ENCODE results near the gene ZC3H7B.
"Not testable (repeated sequence)": the region's sequence is repeated elsewhere in the genome, so short reads cannot be mapped to it uniquely, and the experiment has no call there.

Gene ZC3H7B

DNA sequence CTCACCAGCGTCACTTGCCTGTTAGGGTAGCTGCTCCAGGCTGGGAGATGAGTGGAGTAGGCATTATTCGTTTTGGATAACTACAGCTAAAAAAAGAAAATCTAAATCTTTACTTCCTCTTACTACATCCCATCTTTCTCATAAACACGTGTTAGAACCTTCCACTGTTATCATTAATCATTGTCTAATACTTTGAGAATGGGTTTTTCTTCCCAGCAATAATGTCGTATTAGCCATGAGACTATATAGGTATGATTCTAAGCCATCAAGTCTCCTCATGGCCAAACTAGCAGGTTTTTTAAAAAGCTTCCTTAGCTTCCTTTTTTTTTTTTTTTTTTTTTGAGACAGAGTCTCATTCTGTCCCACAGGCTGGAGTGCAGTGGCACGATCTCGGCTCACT, 76.5 kb downstream of the ZC3H7B start:
- FAIRE-seq (no peak), DNase-seq (ENCODE audit: low spot score) (no peak)

DNA sequence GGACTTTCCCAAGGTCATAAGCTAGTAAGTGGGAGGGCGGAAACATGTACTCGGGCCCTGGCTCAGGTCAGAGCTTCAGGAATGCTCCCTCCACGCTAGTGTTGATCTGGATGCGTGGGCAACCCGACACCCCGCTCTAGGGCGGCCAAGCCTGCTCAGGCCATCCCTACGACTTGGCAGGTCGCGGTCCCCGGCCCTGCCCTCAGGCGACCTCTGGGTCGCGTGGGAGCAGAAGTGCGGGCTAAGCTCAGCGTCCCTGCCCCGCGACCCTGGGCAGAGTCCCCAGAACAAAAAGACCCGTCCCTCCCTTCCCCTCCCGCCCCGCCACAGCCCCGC, 79.6 kb downstream of the ZC3H7B start:
- FAIRE-seq = peak; percentile 5
- DNase-seq (ENCODE audit: low spot score) = peak; percentile 77

DNA sequence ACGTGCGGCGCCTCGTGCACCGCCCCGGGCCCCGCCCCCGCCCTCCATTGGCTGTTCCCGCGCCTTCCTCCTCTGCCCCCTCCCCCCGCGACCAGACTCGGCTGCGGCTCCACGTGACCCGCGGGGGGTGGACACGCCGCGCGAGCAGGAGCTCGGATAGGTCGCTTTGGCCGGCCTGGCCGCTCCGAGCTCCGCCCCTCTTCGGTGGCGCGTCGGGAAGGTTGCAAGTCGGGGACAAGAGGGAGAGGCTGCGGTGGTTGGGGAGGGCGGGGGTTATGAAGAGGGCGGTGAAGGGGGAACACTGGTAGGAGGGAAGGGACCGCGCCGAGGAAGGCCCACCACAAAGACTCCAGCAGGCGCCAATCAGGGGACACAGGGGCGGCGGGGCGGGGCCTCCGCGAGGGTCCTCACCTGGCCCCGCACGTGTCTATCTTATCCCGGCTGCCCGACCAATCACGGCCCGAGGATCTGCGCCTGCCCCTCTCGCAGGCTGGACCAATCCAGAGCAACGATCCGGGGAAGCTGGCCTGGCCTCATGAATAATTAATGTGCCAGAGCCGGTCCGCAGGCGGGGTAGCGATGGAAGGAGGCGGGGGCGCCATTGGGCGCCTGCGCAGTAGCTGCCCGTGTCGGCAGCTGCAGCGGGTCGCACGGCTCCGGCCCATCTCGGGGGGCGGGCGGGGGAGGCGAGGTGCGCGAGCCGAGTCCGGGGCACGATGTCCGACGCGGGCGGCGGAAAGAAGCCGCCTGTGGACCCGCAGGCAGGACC, 80.2 kb downstream of the ZC3H7B start, which contains the start of gene TEF:
Gene TEF (plus strand): TSS at position 614 of the 769 bp plus-strand sequence. CDS start 103 bp downstream, at position 717.
- peak; percentile 100 for DNase-seq (ENCODE audit: low spot score)
- FAIRE-seq = peak; percentile 96

DNA sequence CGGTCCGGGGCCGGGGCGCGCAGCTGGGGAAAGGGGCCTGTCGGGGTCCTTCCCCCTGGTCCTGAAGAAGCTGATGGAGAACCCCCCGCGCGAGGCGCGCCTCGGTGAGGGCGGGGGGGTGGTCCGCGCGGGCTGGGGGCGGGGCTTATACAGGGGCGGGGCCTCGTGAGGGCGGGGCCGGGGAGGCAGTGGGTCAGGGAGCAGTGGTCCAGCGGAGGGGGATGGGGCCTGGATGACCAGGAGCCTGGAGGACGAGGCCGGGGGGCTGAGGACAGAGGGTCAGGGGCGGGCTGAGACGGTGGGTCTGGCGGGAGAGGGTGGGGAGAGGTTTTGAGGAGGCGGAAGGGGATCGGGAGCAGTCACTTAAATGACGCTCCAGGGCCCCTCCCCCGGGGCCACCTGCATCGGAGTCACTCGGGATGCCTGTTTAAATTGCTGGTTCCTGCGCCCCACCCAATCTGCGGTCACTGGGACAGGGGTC, 80.8 kb downstream of the ZC3H7B start:
- peak; percentile 93 for DNase-seq (ENCODE audit: low spot score)
- peak; percentile 42 for FAIRE-seq

DNA sequence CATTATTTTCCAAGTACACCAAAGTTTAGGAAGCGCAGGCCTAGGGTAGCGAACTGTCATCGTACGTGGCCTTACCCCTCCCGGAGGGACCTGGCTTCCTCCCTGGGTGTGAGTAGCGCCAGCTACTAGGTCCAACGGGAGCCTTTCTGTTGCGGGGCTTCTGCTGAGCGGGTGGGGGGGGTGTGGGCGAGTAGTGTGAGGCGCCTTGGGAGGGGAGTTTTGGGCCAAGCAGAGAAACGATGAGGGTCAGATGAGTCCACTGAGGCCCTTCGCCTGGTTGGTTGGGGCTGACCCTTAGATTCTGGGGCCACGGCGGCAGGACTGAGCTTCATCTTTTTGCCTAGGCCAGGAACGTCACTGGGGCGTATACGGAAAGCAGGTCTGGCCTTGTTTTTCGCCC, 81.3 kb downstream of the ZC3H7B start:
- FAIRE-seq = no peak
- DNase-seq (ENCODE audit: low spot score) = no peak

DNA sequence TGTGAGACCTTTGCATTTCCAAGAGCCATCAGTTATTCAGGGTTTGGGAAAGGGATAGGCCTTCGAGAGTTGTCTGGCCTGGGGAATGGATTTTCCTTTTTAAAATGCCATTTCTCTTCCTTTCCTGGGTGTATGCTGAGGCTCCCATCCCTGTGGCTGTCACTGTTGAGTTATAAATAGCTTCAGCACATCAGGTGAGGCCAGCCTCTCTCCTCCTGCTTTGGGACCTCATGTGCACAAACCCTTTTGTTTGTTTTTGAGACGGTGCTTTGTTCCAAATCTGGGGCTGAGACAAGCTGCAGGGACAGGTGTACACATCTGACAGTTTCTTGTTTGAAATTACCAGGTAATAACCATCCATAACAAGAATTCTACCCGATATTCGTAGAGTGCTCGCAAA, 81.8 kb downstream of the ZC3H7B start:
- no peak for DNase-seq (ENCODE audit: low spot score)
- FAIRE-seq = no peak

DNA sequence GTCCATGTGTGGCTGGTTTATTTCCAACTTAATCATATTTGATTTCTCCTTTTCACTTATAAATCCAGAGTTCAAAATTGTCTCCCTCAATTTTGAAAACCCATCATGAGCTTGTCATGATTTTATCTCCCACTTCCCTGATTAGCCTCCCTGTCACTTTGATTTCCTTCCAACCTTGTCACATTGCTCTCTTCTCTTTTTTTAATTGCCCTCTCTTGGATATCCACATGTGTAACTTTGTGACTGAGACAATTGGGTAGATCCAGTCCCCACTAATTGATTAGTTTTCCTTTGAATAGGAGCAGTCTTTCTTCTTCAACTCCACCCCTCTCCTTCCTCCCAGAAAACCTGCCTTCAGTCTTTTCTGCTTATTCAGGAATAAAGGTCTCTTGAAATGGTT, 82.8 kb downstream of the ZC3H7B start:
- FAIRE-seq (no peak), DNase-seq (ENCODE audit: low spot score) (no peak)

DNA sequence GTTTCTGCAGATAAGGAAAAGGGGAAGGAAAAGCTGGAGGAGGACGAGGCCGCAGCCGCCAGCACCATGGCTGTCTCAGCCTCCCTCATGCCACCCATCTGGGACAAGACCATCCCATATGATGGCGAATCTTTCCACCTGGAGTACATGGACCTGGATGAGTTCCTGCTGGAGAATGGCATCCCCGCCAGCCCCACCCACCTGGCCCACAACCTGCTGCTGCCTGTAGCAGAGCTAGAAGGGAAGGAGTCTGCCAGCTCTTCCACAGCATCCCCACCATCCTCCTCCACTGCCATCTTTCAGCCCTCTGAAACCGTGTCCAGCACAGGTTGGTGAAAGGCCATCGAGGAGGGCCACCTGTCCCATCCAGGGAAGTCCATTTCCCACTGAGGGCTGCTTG, 86.0 kb downstream of the ZC3H7B start:
- FAIRE-seq = no peak
- DNase-seq (ENCODE audit: low spot score) = no peak

DNA sequence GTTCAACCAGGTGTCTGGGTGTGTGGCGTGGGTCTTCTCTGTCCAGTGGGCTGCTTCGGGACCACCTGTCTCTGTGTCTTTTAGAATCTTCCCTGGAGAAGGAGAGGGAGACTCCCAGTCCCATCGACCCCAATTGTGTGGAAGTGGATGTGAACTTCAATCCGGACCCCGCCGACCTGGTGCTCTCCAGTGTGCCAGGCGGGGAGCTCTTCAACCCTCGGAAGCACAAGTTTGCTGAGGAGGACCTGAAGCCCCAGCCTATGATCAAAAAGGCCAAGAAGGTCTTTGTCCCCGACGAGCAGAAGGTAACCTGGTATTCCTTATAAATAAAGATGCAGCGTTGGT, 92.7 kb downstream of the ZC3H7B start:
- no peak for FAIRE-seq

DNA sequence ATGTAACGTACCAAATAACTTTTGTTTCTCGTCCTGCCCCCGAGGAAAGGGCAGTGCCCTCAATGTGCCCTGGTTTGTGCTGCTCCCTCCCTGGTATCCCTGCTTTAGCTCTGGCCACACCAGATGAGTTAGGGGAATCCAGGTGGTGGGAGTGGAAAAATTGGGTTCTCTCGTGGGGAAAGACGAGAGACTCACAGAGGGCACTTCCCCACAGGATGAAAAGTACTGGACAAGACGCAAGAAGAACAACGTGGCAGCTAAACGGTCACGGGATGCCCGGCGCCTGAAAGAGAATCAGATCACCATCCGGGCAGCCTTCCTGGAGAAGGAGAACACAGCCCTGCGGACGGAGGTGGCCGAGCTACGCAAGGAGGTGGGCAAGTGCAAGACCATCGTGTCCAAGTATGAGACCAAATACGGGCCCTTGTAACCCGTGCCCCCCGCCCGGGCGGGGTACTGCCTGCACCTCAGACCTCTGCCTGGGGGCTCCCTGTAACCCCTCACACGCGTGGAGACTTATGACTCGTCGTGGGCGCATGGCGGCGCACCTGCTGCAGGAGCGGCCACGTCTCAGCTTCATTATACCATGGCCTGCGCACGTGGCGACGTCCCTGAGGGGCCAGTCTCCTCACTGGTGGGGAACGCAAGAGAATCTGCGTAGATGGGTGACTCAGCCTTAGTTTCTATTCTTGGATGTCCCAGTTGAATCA, 94.4 kb downstream of the ZC3H7B start:
- FAIRE-seq (peak; percentile 23), DNase-seq (ENCODE audit: low spot score) (no peak)

More for the DNA sequence above, 92.7 kb downstream of the ZC3H7B start:
- no peak for DNase-seq (ENCODE audit: low spot score)

DNA sequence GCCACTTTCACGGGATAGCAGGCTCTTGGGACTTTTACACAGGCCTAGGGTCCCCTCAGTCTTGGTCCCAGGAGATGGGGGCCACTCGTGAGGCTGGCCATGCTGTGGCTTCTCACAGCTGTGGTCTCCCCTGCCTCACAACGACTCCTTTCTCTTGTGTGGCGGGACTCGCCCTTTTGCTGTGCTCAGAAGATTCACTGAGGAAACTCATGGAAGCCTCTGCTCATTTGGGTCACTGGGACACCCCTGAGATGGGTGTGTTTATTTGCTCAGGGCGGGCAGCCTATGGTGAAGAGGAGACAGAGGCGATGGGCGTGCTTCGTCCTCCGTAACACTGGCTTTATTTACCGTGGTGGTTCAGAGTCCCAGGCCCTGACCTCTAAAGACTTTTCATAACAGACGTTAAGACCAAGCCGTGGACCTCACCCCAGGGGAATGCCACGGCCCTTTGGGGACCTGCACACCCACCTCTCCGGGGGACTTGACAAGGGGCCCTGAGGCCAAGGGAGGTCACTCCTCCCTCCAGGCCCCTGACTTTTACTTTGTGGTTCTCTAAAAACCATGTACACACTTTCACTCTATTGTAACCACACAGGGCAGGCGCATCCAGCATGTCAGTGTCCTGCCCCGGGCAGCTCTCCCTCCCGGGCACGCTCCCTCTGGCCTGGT, 96.0 kb downstream of the ZC3H7B start:
- no peak for DNase-seq (ENCODE audit: low spot score)
- FAIRE-seq = no peak

DNA sequence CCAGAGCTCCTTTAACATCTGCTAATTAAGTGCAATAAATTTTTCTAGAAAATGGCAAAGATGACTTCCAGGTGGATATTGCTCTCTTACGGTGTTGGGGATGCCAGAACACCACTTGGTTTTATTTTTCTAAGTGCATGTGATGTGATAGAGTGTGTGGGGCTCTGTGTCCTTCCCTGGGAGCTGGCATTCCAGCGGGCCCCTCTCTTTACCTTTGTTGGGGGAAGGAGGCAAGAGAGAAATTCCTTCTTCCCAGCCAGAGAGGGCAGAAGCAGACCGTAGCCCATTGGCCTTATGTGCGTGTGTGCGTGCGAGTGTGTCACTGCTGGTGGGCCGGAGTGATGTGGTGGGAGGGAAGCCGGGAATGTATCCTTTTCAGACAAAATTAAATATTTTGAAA, 97.6 kb downstream of the ZC3H7B start:
- FAIRE-seq = no peak
- no peak for DNase-seq (ENCODE audit: low spot score)

DNA sequence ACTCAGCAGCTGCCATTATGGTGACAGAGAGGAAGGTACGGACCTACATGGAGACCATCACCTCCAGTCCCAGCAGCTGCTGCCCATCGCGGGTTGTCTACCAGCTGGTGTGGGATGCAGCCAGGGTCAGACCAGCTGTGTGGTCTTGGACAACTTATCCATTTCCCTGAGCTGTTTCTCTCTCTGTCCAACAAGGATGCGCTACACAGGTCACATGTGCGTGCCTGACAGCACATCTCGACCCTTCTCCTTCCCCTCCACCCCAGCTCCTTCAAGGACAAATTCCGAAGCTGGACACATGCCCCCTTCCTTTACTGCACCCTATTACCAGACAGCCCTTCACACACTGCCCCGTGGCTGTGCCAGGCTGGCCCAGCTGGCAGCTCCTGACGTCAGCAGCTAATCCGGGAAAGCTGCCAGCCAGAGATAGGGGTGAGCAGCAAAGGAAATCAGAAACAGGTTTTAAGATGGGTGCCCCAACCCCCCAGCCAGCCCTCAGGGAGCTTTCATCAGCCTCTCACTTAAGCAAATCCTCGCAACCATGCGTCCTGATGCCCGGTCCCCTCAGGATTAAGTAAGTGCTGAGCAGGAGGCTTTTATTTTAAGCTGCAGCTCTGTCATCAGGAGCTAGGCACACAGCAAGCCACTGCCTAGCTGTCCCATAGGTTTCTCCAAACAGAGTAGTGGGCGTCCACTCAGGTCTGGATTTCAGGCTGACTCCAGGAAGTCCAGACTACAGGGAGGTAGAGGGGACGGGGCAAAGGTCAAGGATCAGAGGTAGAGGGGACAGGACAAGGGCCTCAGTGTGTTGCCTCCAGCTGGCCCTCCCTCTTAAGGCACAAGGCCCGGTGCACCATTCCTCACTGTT, 100.7 kb downstream of the ZC3H7B start:
- FAIRE-seq (no peak), DNase-seq (ENCODE audit: low spot score) (no peak)

DNA sequence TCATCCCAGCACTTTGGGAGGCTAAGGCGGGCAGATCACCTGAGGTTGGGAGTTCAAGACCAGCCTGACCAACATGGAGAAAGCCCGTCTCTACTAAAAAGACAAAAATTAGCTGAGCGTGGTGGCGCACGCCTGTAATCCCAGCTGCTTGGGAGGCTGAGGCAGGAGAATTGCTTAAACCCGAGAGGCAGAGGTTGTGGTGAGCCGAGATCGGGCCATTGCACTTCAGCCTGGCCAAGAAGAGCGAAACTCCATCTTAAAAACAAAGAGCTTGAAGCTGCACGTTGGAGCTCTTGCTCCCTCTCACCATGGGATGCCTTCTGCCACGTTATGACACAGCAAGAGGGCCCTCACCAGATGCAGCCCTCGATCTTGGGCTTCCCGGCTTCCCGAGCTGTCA, 101.5 kb downstream of the ZC3H7B start:
- DNase-seq (ENCODE audit: low spot score); FAIRE-seq: not testable (repeated sequence)

DNA sequence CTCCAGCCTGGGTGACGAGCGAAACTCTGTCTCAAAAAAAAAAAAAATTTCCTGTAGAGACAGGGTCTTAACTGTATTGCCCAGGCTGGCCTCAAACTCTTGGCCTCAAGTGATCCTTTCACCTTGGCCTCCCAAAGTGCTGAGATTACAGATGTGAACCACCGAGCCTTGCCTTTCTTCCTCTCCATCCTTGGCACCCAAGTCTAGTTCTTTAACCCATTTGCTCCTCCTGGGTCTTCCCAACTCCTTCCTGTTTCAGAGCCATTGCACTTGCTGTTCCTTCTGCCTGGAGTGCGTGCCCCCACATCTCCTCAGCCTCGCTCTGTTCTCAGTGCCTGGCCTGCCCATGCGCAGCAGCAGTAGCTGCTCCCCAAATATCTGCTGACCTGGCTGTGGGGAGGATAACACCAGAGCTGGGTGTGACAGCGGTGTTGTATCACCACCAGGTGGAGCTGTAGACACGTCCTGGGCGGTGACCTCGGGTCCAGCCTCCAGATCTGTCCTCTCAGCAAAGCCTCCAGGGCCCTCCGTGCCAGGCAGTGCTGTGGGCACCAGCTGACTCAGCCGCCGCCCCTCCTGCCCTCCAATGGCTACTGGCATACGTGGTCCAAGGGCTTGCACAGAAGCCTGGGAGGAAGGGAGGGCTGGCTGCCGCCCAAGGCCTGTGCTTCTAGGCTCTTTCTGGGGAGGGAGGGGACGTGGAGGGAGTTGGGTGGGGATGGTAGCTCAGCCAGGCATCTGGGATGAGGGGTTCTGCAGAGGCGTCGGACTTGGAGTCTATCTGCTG, 102.4 kb downstream of the ZC3H7B start:
- DNase-seq (ENCODE audit: low spot score) = peak; percentile 97
- peak; percentile 99 for FAIRE-seq

DNA sequence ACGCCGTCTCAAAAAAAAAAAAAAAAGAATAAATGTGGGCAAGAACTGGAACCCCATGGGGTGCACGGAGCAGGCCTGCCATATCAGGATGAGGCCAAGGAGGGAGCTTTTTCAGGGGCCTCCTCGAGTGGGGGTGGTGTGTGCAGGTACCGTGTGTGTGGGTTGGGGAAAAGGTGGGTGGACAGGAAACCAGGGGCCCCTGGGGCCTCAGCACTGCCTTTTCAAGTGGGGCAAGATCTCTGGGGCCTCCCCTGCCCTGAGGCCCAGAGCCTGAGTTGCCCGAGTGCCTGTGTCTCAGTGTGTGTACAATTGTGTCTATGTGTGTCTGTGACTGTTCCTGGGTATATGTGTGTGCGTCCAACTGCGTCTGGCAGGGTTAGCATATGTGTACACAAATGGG, 104.3 kb downstream of the ZC3H7B start:
- DNase-seq (ENCODE audit: low spot score) (no peak), FAIRE-seq (no peak)

DNA sequence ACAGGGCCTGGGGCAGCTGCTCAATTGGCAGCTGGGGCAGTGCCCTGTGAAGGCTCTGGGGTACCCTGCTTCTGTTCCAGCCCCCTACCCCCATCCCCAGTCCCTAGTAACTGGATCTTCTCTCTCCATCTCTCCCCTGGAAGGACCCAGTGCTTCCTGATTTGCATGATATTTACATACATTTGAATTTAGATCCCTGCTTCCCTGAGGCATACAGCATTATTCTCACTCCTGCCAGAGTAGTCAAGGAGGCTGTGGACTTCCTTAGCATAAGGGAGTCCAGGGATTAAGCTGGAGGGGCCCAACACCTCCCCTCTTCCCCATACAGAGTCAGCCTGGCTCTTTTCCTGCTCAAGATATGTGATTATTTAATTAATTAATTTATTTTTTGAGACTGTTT, 105.1 kb downstream of the ZC3H7B start:
- FAIRE-seq = no peak
- DNase-seq (ENCODE audit: low spot score) = no peak

DNA sequence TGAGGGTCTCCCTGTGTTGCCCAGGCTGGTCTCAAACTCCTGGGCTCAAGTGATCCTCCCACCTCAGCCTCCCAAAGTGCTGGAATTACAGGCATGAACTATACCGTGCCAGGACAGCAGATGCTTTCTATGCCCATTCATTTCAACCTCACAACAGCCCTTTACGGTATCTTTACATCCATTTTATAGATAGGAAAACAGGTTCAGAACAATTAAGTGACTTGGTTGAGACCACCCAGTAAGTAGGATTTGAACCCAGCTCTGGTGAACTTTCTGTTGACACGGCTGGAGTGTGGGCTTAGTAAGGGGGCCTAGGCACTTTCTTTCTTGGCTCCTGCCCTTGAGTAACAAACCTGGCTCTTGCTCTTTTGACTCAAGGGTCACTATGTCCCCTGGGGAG, 106.1 kb downstream of the ZC3H7B start:
- DNase-seq (ENCODE audit: low spot score) = no peak
- FAIRE-seq = no peak

DNA sequence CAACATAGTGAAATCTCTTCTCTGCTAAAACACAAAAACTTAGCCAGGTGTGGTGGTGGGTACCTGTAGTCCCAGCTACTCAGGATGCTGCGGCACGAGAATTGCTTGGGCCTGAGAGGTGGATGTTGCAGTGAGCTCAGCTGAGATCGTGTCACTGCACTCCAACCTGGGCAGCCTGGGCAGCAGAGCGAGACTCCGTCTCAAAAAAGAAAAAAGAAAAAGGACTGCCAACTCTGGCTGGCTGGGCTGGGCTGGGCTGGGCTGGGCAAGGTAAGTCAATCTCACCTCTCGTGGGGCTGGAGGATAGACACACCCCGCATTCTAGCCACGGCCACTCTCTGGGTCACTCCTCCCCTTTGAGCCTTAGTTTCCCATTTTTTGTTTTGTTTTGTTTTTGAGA, 107.3 kb downstream of the ZC3H7B start:
- FAIRE-seq (no peak), DNase-seq (ENCODE audit: low spot score) (no peak)
